Measurements from ENCODE around the gene ACAP3.

GRCh38 chr1:1307261-1307922 is 338 bp downstream of the ACAP3 start:
- TF ChIP-seq POLR2AphosphoS5 (IDR thresholded peaks at IDR 0.05; ENCODE audit: low read depth): no peak
- no peak for TF ChIP-seq CTCF (IDR thresholded peaks at IDR 0.05; ENCODE audit: insufficient read depth, low read length)

Data from HL-60 (cell line).